Endothelial cell of hepatic sinusoid (primary cell): ENCODE data around the gene MC4R.

Source experiments
- in situ Hi-C: cut with HindIII; loops from 2 replicates; pipeline ENCODE4 v1.10.0; 2017; ENCODE audit warnings: low sequenced_read_pairs

Gene MC4R

GRCh38 chr18:60329131-60329530 is 43.4 kb downstream of the MC4R start:
- in situ Hi-C loops, result no loop called here

GRCh38 chr18:60327880-60328279 is 44.7 kb downstream of the MC4R start:
- in situ Hi-C loops, result no loop called here

DNA sequence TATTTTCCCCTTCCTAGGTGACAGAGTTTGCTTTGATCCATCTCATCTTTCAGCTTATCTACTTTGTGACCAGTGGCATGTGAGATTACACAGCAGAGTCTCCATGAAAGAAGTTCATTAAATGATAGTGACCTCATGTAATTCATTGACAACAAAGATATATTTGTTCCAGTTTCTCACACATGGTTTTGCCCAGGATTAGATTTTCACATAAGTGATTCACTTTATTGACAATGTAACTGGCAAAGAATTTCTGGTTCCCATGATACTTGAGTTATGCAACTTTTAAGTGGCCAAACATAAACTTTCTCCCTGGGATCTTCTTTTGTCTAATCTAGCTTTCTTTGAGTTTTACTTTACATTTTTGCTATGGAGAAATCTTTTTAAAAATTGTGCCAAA is 50.0 kb downstream of the MC4R start:
- in situ Hi-C loops, result no loop called here
